ENCODE measurements around the gene NUDT4B. TPM values are rescaled to one million over a fixed set of nuclear protein-coding genes. Genes with fewer than 3 reads are reported as not detected.
"Not testable (repeated sequence)": the region's sequence is repeated elsewhere in the genome, so short reads cannot be mapped to it uniquely, and the experiment has no call there.

NUDT4B gene
- polyA plus RNA-seq, 1 donor (not counting 4 experiments of a cell fraction or from before 2014, with no cell fraction given), result 8.7 TPM

- H4K20me1 ChIP-seq (ENCODE audit: control insufficient read depth, extremely low read depth, insufficient read depth, low read length); dilution Hi-C loops (cut with MboI; ENCODE audit: extremely low pct_ligation_motif_present, low sequenced_read_pairs); H3K9me3 ChIP-seq (ENCODE audit: control insufficient read depth, low read depth, low read length); H3K4me1 ChIP-seq (ENCODE audit: control insufficient read depth, extremely low read depth, insufficient read depth, low read length); H3K27me3 ChIP-seq (ENCODE audit: control insufficient read depth, extremely low read depth, insufficient read depth, low read length); H3K9me1 ChIP-seq (ENCODE audit: control insufficient read depth, extremely low read depth, insufficient read depth, low read length); H2AFZ ChIP-seq (ENCODE audit: control insufficient read depth, low read length); H3K4me2 ChIP-seq (ENCODE audit: control insufficient read depth, extremely low read depth, insufficient read depth, low read depth, low read length); H3K79me2 ChIP-seq (ENCODE audit: control insufficient read depth, insufficient read depth, low read length); FAIRE-seq; H3K36me3 ChIP-seq (ENCODE audit: control insufficient read depth in 2 of 2, extremely low read depth in 1 of 2, insufficient read depth in 2 of 2, low read length in 2 of 2); DNase-seq (ENCODE audit: low read depth, low spot score); H3K9ac ChIP-seq (ENCODE audit: control insufficient read depth, extremely low read depth, insufficient read depth, low read length); H3K4me3 ChIP-seq (ENCODE audit: control insufficient read depth in 2 of 3, extremely low read depth in 1 of 3, insufficient read depth in 2 of 3, low read depth in 1 of 3, low read length in 3 of 3); H3K27ac ChIP-seq (ENCODE audit: control insufficient read depth, insufficient read depth, low read length): not testable (repeated sequence)
Observed at GRCh38 chr1:148727862-148728261, 20.7 kb upstream of the NUDT4B start.

DNA sequence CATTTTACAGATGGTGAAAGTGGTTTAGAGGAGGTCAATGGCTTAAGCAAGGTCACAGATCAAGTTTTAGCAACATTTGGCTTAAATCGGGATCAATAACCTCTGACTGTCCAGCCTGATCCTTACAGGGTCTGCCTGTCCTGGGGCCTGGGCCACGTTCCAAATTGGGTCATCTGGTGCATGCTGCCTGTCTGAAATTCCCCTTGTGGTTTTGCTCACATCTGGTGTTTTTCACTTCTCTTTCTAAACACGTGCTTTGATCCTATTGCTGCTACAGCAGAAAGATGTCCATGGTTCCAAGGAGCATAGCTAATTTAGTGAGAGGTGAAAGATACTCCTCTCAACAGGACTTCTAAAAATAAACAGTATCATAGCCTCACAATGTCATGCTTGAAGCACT lies 19.4 kb upstream of the NUDT4B start:
- dilution Hi-C loops (cut with MboI; ENCODE audit: extremely low pct_ligation_motif_present, low sequenced_read_pairs), result not testable (repeated sequence)

DNA sequence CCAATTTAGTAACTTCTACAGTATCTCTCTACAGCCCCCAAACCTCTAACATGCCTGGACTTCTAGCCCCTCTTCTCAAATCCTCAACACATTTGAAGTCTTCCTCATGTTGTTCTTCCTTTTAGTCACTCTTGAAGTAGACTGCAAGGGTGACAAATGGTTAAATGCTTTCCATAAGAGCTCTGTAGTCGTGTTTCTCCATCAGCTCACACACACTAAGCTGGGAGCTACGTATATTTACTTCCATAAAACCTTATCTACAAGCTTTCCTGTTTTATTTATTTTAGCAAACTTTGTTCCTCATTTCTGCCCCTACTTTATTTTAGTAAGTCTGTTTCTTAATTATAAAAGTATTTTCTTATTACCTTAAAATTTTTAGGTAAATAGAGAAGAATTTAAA lies 19.0 kb upstream of the NUDT4B start:
- H3K36me3 ChIP-seq (ENCODE audit: control insufficient read depth in 2 of 2, extremely low read depth in 1 of 2, insufficient read depth in 2 of 2, low read length in 2 of 2); H3K9me3 ChIP-seq (ENCODE audit: control insufficient read depth, low read depth, low read length); FAIRE-seq; H3K79me2 ChIP-seq (ENCODE audit: control insufficient read depth, insufficient read depth, low read length); H3K9me1 ChIP-seq (ENCODE audit: control insufficient read depth, extremely low read depth, insufficient read depth, low read length); H2AFZ ChIP-seq (ENCODE audit: control insufficient read depth, low read length); H3K27ac ChIP-seq (ENCODE audit: control insufficient read depth, insufficient read depth, low read length); H4K20me1 ChIP-seq (ENCODE audit: control insufficient read depth, extremely low read depth, insufficient read depth, low read length); H3K9ac ChIP-seq (ENCODE audit: control insufficient read depth, extremely low read depth, insufficient read depth, low read length); H3K4me3 ChIP-seq (ENCODE audit: control insufficient read depth in 2 of 3, extremely low read depth in 1 of 3, insufficient read depth in 2 of 3, low read depth in 1 of 3, low read length in 3 of 3); DNase-seq (ENCODE audit: low read depth, low spot score); dilution Hi-C loops (cut with MboI; ENCODE audit: extremely low pct_ligation_motif_present, low sequenced_read_pairs); H3K4me2 ChIP-seq (ENCODE audit: control insufficient read depth, extremely low read depth, insufficient read depth, low read depth, low read length); H3K27me3 ChIP-seq (ENCODE audit: control insufficient read depth, extremely low read depth, insufficient read depth, low read length); H3K4me1 ChIP-seq (ENCODE audit: control insufficient read depth, extremely low read depth, insufficient read depth, low read length): not testable (repeated sequence)

More for the DNA sequence above, 19.4 kb upstream of the NUDT4B start:
- H3K9ac ChIP-seq (ENCODE audit: control insufficient read depth, extremely low read depth, insufficient read depth, low read length); H3K4me2 ChIP-seq (ENCODE audit: control insufficient read depth, extremely low read depth, insufficient read depth, low read depth, low read length); H2AFZ ChIP-seq (ENCODE audit: control insufficient read depth, low read length); H3K27ac ChIP-seq (ENCODE audit: control insufficient read depth, insufficient read depth, low read length); H3K36me3 ChIP-seq (ENCODE audit: control insufficient read depth in 2 of 2, extremely low read depth in 1 of 2, insufficient read depth in 2 of 2, low read length in 2 of 2); H3K27me3 ChIP-seq (ENCODE audit: control insufficient read depth, extremely low read depth, insufficient read depth, low read length); H3K9me3 ChIP-seq (ENCODE audit: control insufficient read depth, low read depth, low read length); H4K20me1 ChIP-seq (ENCODE audit: control insufficient read depth, extremely low read depth, insufficient read depth, low read length); FAIRE-seq; DNase-seq (ENCODE audit: low read depth, low spot score); H3K4me3 ChIP-seq (ENCODE audit: control insufficient read depth in 2 of 3, extremely low read depth in 1 of 3, insufficient read depth in 2 of 3, low read depth in 1 of 3, low read length in 3 of 3); H3K9me1 ChIP-seq (ENCODE audit: control insufficient read depth, extremely low read depth, insufficient read depth, low read length); H3K4me1 ChIP-seq (ENCODE audit: control insufficient read depth, extremely low read depth, insufficient read depth, low read length); H3K79me2 ChIP-seq (ENCODE audit: control insufficient read depth, insufficient read depth, low read length): not testable (repeated sequence)

DNA sequence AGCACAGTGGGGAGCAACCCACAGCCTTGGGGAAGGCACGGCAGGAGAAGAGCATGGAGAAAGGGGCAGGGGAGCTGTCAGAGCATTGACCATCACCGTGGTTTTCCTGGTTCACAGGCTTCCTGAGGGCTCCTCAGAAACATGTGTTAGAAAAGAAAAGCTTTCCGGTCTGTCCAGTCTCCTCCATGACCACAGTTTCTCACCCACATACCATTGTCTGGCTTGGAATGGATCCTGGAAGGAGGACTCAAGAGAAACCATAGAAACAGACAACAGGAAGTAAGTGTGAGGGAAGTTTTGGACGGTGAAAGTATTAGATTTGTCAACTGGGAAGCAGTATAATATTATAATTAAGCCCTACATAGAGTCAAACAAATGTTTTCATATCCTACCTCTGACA lies 16.3 kb upstream of the NUDT4B start:
- H3K4me1 ChIP-seq (ENCODE audit: control insufficient read depth, extremely low read depth, insufficient read depth, low read length); DNase-seq (ENCODE audit: low read depth, low spot score); H3K4me3 ChIP-seq (ENCODE audit: control insufficient read depth in 2 of 3, extremely low read depth in 1 of 3, insufficient read depth in 2 of 3, low read depth in 1 of 3, low read length in 3 of 3); H2AFZ ChIP-seq (ENCODE audit: control insufficient read depth, low read length); H4K20me1 ChIP-seq (ENCODE audit: control insufficient read depth, extremely low read depth, insufficient read depth, low read length); H3K36me3 ChIP-seq (ENCODE audit: control insufficient read depth in 2 of 2, extremely low read depth in 1 of 2, insufficient read depth in 2 of 2, low read length in 2 of 2); H3K27ac ChIP-seq (ENCODE audit: control insufficient read depth, insufficient read depth, low read length); dilution Hi-C loops (cut with MboI; ENCODE audit: extremely low pct_ligation_motif_present, low sequenced_read_pairs); H3K79me2 ChIP-seq (ENCODE audit: control insufficient read depth, insufficient read depth, low read length); H3K9ac ChIP-seq (ENCODE audit: control insufficient read depth, extremely low read depth, insufficient read depth, low read length); FAIRE-seq; H3K4me2 ChIP-seq (ENCODE audit: control insufficient read depth, extremely low read depth, insufficient read depth, low read depth, low read length); H3K9me1 ChIP-seq (ENCODE audit: control insufficient read depth, extremely low read depth, insufficient read depth, low read length); H3K27me3 ChIP-seq (ENCODE audit: control insufficient read depth, extremely low read depth, insufficient read depth, low read length); H3K9me3 ChIP-seq (ENCODE audit: control insufficient read depth, low read depth, low read length): not testable (repeated sequence)

GRCh38 chr1:148733585-148734310 lies 14.8 kb upstream of the NUDT4B start:
- H4K20me1 ChIP-seq (ENCODE audit: control insufficient read depth, extremely low read depth, insufficient read depth, low read length); H3K9me3 ChIP-seq (ENCODE audit: control insufficient read depth, low read depth, low read length); H3K4me1 ChIP-seq (ENCODE audit: control insufficient read depth, extremely low read depth, insufficient read depth, low read length); H3K27ac ChIP-seq (ENCODE audit: control insufficient read depth, insufficient read depth, low read length); DNase-seq (ENCODE audit: low read depth, low spot score); FAIRE-seq; dilution Hi-C loops (cut with MboI; ENCODE audit: extremely low pct_ligation_motif_present, low sequenced_read_pairs); H3K4me2 ChIP-seq (ENCODE audit: control insufficient read depth, extremely low read depth, insufficient read depth, low read depth, low read length); H3K27me3 ChIP-seq (ENCODE audit: control insufficient read depth, extremely low read depth, insufficient read depth, low read length); H3K4me3 ChIP-seq (ENCODE audit: control insufficient read depth in 2 of 3, extremely low read depth in 1 of 3, insufficient read depth in 2 of 3, low read depth in 1 of 3, low read length in 3 of 3); H3K79me2 ChIP-seq (ENCODE audit: control insufficient read depth, insufficient read depth, low read length); H3K36me3 ChIP-seq (ENCODE audit: control insufficient read depth in 2 of 2, extremely low read depth in 1 of 2, insufficient read depth in 2 of 2, low read length in 2 of 2); H3K9me1 ChIP-seq (ENCODE audit: control insufficient read depth, extremely low read depth, insufficient read depth, low read length); H2AFZ ChIP-seq (ENCODE audit: control insufficient read depth, low read length); H3K9ac ChIP-seq (ENCODE audit: control insufficient read depth, extremely low read depth, insufficient read depth, low read length): not testable (repeated sequence)
